ENCODE data around the gene SNED1.

DNA sequence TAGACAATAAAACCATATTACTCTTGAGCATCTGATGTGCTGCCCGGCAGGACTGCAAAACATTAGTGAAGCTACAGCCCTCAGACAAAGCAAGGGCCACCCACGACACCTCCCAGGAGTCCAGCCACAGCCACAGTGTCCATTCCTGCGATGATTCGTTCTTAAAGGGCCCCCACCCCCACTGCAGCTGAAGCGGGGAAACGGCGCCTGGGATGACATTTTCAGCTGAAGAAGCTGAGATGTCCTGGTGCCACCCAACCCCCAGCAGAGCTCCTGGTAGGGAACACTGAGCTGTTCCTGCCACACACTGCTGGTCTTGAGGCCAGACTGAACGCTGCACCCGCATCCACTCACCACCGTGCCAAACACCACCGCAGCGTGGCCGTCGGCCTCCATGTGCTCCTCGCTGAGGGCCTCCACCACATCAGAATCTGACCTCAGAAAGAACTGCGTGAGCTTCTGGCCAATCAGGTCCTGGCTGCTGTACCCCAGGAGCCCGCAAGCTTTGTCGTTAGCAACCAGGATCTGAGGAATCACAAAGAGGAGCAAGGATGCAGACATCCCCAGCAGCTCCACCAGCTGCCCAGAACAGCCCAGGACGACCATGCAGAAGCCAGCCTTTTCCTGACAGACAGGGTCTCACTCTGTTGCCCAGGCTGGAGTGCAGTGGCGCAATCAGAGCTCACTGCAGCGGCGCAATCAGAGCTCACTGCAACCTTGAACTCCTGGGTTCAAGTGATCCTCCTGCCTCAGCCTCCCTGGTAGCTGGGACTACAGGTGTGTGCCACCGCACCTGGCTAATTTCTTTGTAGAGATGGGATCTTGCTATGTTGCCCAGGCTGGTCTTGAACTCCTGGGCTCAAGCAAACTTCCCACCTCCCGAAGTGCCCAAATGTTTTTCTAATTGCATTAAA lies 141.4 kb downstream of the SNED1 start:
- TF ChIP-seq TAF1 (IDR thresholded peaks at IDR 0.05; ENCODE audit: low read depth, low read length) = no peak
- no peak for TF ChIP-seq POLR2A (IDR thresholded peaks at IDR 0.05; ENCODE audit: low read depth, low read length)
